ENCODE results near the gene EIF2B2. TPM values are rescaled to one million over a fixed set of nuclear protein-coding genes. Genes with fewer than 3 reads are reported as not detected.

Gene EIF2B2
- total RNA-seq, 1 experiment from 2014 or later = 48.3 TPM

GRCh38 chr14:74978416-74978947 lies 24.2 kb upstream of the EIF2B2 start:
- H4K91ac ChIP-seq (ENCODE audit: insufficient read length, low read depth, low read length) = no peak overlapping the region
- no CpG with 5 or more reads among the region's 11 CpGs for WGBS (ENCODE audit: extremely low coverage, insufficient read length, low lambda C conversion rate)
- H2BK20ac ChIP-seq (ENCODE audit: low read depth, low read length, poor library complexity, severe bottlenecking) = no peak overlapping the region
- no peaks in the 10 kb centered on the region for H3K27me3 ChIP-seq (ENCODE audit: insufficient read depth, low read length)
- H3T11ph ChIP-seq (ENCODE audit: low read length) = no peak overlapping the region
- H3K4me1 ChIP-seq (ENCODE audit: insufficient read depth, low read length) = no peaks in the 10 kb centered on the region; the same call in 1 of the 2 replicates
- no peaks in the 10 kb centered on the region for H3K9me3 Mint-ChIP-seq
- no peak overlapping the region for H3K4me3 Mint-ChIP-seq
- no peaks in the 10 kb centered on the region; the same call in 1 of the 2 replicates for H3K27me3 Mint-ChIP-seq (ENCODE audit: low read depth)
- no peak overlapping the region for H2BK12ac ChIP-seq (ENCODE audit: insufficient read length, low read depth, low read length)
- peaks cover 33 to 47% of the 10 kb centered on the region in 2 experiments for H3K4me1 Mint-ChIP-seq
- H3K79me2 ChIP-seq (ENCODE audit: insufficient read depth, low read length) = no peaks in the 10 kb centered on the region
- no peak overlapping the region for H3K18ac ChIP-seq (ENCODE audit: insufficient read length, low read depth, low read length)
- peak overlapping the region in 1 of 3 experiments; percentile 44; a peak in 1 of 7 replicates for H3K27ac Mint-ChIP-seq
- H3K9me3 ChIP-seq (ENCODE audit: control insufficient read depth, low read depth, low read length) = no peaks in the 10 kb centered on the region
- DNase-seq = peak; percentile 39
- H3K79me1 ChIP-seq (ENCODE audit: insufficient read depth, low read depth, low read length, poor library complexity, severe bottlenecking) = no peaks in the 10 kb centered on the region
- H2AK5ac ChIP-seq (ENCODE audit: insufficient read length, low read length) = no peak overlapping the region
- H4K5ac ChIP-seq (ENCODE audit: insufficient read length, low read depth, low read length) = no peak overlapping the region
- H3K9ac ChIP-seq (ENCODE audit: extremely low read depth, insufficient read length, low read length) = no peak overlapping the region
- no peak overlapping the region for H3K14ac ChIP-seq (ENCODE audit: insufficient read depth, low read length)
- no peak overlapping the region for H2BK120ac ChIP-seq (ENCODE audit: low read depth, low read length, poor library complexity, severe bottlenecking)
- H3K23ac ChIP-seq (ENCODE audit: insufficient read length, low read depth, low read length) = no peak overlapping the region
- H4K8ac ChIP-seq (replicated peaks; ENCODE audit: insufficient read length, low read depth, low read length) = no peak overlapping the region
- no peak overlapping the region for H2BK15ac ChIP-seq (ENCODE audit: low read depth, low read length)
- no peak overlapping the region for H3K56ac ChIP-seq (ENCODE audit: insufficient read length, low read depth, low read length)
- H3K36me3 Mint-ChIP-seq (ENCODE audit: insufficient read depth in 1 of 3, low read depth in 3 of 3) = no peaks in the 10 kb centered on the region
- H3K4me2 ChIP-seq (ENCODE audit: insufficient read depth, insufficient read length, low read length) = no peak overlapping the region
- no peak overlapping the region for H2BK5ac ChIP-seq (ENCODE audit: insufficient read length, low read length)
- no peak overlapping the region for H3K27ac ChIP-seq (ENCODE audit: insufficient read length, low read depth, low read length)
- no peak overlapping the region for H2AFZ ChIP-seq (ENCODE audit: low read length)
- H3K23me2 ChIP-seq (ENCODE audit: insufficient read length, low read depth, low read length, poor library complexity, severe bottlenecking) = no peaks in the 10 kb centered on the region
- H4K20me1 ChIP-seq (ENCODE audit: control insufficient read depth, insufficient read depth, insufficient read length) = no peaks in the 10 kb centered on the region
- no peak overlapping the region for H3K4ac ChIP-seq (ENCODE audit: low read depth, low read length)
- no peak for TF ChIP-seq CTCF (conservative IDR thresholded peaks at IDR 0.05)

Measured in H9 (cell line).